Aorta (tissue), 5 donors: Measurements from ENCODE around the gene VAMP2. TPM values are rescaled to one million over a fixed set of nuclear protein-coding genes. Genes with fewer than 3 reads are reported as not detected.

Source experiments
- ATAC-seq: fragments of 200-7000 bp; cut with Tn5 transposase; one replicate; pipeline ENCODE4 v1.9.1; 2022; ENCODE audit warnings: moderate library complexity; ENCODE audit not compliant: low FRiP score
- DNase-seq, 2 donors: peaks; one replicate each; pipeline ENCODE4 v3.0.0-alpha.2; 2020
- H3K27ac ChIP-seq, 2 donors: one replicate each; pipeline ENCODE4 v1.5.1; 2013; ENCODE audit warnings: low read length in 2 of 2, mild to moderate bottlenecking in 2 of 2, moderate library complexity in 2 of 2, control low read depth in 1 of 2, inconsistent platforms in 1 of 2, low read depth in 1 of 2
- H3K27me3 ChIP-seq, 2 donors: one replicate each; pipeline ENCODE4 v1.6.1; 2013; ENCODE audit warnings: control low read depth in 1 of 2, low read length in 1 of 2, mild to moderate bottlenecking in 1 of 2, moderate library complexity in 1 of 2; ENCODE audit not compliant: insufficient read depth in 2 of 2, control insufficient read depth in 1 of 2
- H3K36me3 ChIP-seq, 2 donors: one replicate each; pipeline ENCODE4 v1.6.1; 2013; ENCODE audit warnings: control low read depth in 1 of 2, low read length in 1 of 2, mild to moderate bottlenecking in 1 of 2; ENCODE audit not compliant: insufficient read depth in 2 of 2, control insufficient read depth in 1 of 2
- H3K4me1 ChIP-seq, 2 donors: one replicate each; pipeline ENCODE4 v1.6.1; 2013; ENCODE audit warnings: low read length in 2 of 2, control low read depth in 1 of 2, mild to moderate bottlenecking in 1 of 2, moderate library complexity in 1 of 2; ENCODE audit not compliant: insufficient read depth in 2 of 2, control insufficient read depth in 1 of 2
- H3K4me3 ChIP-seq, 2 donors: one replicate each; pipeline ENCODE4 v1.5.1; 2013; ENCODE audit warnings: low read length in 2 of 2, control low read depth in 1 of 2, mild to moderate bottlenecking in 1 of 2
- H3K9me3 ChIP-seq: one replicate; pipeline ENCODE4 v1.6.1; 2013; ENCODE audit warnings: mild to moderate bottlenecking, low read length; ENCODE audit not compliant: control insufficient read depth
- WGBS, 2 donors: extraction: QIAGEN DNeasy Blood & Tissue Kit; methylation state at CpG; one replicate each; pipeline ENCODE4 v1.1.7; 2013; 5-methylcytosine and 5-hydroxymethylcytosine counted together
- intact Hi-C, 2 donors: fragments of 100-400 bp; cut with DNase I; formaldehyde crosslinking; loops; one replicate each; pipeline versions ENCODE4 v1.14.2 to v1.15.0; 2022
- long read RNA-seq, 2 donors: library from polyadenylated mRNA; unstranded; transcript quantifications; one replicate each; pipeline ENCODE4 v2.0.0, GENCODE V29; 2020 to 2021
- polyA plus RNA-seq, 2 donors: library from polyadenylated mRNA; stranded (reverse); fragments of 200-250 nt; gene quantifications; one replicate each; pipeline ENCODE4 v1.2.3, GENCODE V29; 2013
- total RNA-seq, 2 donors: library from RNA; stranded (reverse); fragmentation: NEBNext Ultra II Directional; extraction: Animal tissue kit (Norgen Biotek cat#: 25700); gene quantifications; one replicate each; pipeline ENCODE4 v1.2.1, GENCODE V29; 2021
- donor health status: healthy with polysubstance abuse.
- donor health status: Bipolar disorder and iron deficiency.
- donor health status: DM: no; HTN: no; CAD: no.
- donor health status: DM: no; HTN: no; CAD: no.
- donor health status: DM: yes; HTN: yes; CAD: no.

Gene VAMP2, protein sequence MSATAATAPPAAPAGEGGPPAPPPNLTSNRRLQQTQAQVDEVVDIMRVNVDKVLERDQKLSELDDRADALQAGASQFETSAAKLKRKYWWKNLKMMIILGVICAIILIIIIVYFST
- 10 to 100 TPM; 73.4 to 80.8 TPM for total RNA-seq
- polyA plus RNA-seq, result 100 to 1,000 TPM in 1 of 2 donors, 10 to 100 TPM in 1; 59.7 to 105 TPM
- long read RNA-seq, donor 1, transcript VAMP2-203 (4 exons, 557 nt), result minor isoform, 15 of 49 reads
- long read RNA-seq, donor 1, transcript VAMP2-201 (5 exons, 2,153 nt), result major isoform, 21 of 49 reads
- long read RNA-seq, donor 1, partial matches to known transcripts, result 8 of 49 reads
- long read RNA-seq, donor 1, other reads (novel, unspliced or antisense), result 2 of 49 reads
- long read RNA-seq, donor 2, transcript VAMP2-201 (5 exons, 2,153 nt), result major isoform, 15 of 28 reads
- long read RNA-seq, donor 2, partial matches to known transcripts, result 4 of 28 reads
- long read RNA-seq, donor 2, other reads (novel, unspliced or antisense), result 6 of 28 reads

DNA sequence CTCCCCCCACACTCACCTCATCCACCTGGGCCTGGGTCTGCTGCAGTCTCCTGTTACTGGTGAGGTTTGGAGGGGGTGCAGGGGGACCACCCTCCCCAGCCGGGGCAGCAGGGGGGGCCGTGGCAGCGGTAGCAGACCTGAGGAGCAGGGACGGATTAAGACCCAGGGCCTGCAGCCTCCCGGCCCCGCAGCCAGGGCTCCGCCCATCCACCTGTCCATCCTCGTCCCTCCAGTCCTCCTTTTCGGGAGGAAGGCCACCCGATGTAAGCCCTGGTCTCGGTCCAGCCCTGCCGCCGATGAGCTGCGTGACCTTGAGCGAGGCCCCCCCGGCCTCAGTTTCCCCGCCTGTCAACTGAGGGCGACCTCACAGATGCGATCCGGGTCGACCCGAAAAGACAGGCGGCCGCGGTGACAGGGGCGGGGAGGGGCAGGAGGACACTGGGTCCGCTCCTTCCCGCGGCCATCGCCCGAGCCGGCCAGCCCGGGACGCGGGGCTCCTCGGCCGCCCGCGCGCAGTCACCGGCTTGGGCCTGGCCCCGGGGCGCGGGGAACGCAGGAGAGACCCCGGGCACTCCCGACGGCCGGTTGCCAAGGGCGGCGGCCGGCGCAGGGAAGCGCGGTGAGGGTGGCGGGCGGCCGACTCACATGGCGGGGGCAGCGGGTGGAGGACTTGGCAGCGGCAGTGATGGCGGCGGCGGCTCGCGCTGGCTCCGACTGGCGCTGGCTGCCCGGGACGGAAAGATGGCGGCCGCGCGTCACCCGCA, at the start of gene VAMP2:
Gene VAMP2, minus strand, starts transcription at position 716 of the 764 bp plus-strand sequence. Its CDS starts 69 bp downstream, at position 647.
- H3K4me1 ChIP-seq, result no peaks in the 10 kb centered on the region
- peak within 1 kb of the TSS; percentile 61 to 89 for H3K27ac ChIP-seq
- intact Hi-C loops, result loop anchor here in 1 of 2 donors (5.0 kb wide), 1 partner anchor 40 kb away; the partner anchor contains the start of gene HES7

DNA sequence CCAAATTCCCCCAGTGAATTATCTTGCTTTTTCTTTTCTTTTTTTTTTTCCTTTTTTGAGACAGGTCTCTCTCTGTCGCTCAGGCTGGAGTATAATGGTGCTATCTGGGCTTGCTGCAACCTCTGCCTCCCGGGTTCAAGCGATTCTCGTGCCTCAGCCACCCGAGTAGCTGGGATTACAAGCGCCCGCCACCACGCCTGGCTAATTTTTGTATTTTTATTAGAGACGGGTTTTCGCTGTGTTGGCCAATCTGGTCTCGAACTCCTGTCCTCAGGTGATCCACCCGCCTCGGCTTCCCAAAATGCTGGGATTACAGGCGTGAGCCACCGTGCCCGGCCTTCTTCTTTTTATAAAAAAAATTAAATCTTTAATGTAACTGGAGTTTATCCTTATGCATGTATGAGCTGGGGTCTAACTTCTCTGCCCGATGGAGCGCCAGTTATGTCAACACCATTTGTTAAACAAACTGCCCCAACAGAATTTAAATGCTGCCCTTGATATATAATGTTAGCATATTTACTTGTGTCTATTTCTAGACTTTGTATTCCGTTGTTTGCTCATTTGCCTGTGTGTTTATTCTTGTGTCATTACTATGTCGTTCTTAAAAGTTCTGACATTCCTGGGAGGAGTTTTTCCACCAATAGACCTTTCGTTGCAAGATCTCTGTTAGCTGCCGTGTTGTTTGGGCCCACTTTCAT, 48.2 kb upstream of the VAMP2 start:
- 10 to 12% methylated on average over 22 of the region's 22 CpGs for WGBS, 2 donors
- intact Hi-C loops, result no loop called here
- H3K27ac ChIP-seq, result no peak overlapping the region

More for the DNA sequence above, at the start of gene VAMP2:
- no peaks in the 10 kb centered on the region for H3K9me3 ChIP-seq
- DNase-seq (peak; percentile 90 to 95), ATAC-seq (peak; percentile 75)
- no peaks in the 10 kb centered on the region for H3K36me3 ChIP-seq
- no peaks in the 10 kb centered on the region for H3K27me3 ChIP-seq
- 0% methylated on average over 52 to 75 of the region's 75 CpGs for WGBS, 2 donors
- peak within 1 kb of the TSS; percentile 66 to 95 for H3K4me3 ChIP-seq

DNA sequence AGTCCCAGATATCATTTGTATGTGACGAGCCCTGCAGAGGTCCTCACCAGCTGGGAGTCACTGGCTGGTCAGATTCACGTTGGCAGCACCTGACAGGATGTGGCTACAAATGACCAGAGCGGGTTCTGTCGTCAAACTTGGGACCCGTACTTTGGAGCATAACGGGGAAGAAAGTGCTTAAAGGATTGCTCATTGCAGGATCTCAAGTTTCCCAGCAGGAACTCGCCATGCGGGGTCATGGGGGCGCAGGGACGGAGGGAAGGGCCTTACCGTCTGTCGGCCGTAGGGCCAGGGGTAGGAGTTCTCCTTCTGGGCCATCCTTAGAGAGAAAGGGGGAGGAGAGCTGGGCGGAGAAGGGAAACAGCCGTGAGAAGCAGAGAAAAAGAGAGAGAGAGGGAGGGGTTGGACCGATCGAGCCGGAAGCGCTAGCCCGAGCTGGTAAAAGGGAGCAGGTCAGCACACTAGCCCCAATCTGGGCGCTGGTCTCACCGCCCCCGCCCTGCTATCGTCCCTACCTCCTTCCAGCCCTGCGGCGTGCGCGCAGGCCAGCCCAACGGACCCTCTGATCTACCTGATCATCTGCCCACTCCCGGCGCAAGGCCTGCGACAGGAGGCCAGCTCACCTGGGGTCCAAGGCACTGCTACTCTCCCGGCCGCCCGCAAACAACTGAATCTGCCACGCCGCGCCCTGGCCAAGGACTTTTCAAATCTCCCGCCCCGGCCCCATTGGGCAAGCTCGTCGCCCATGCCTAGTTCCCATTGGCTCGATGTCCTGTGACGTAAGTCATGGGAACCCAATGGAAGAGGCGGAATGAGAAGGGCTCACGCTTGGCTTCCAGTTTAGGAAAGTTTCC, 47.4 kb upstream of the VAMP2 start, which contains the start of gene AURKB:
Gene AURKB, minus strand, starts transcription at position 669 of the 854 bp plus-strand sequence. Its CDS starts 351 bp downstream, at position 318.
- H3K27me3 ChIP-seq, result no peaks in the 10 kb centered on the region
- no peaks in the 10 kb centered on the region for H3K36me3 ChIP-seq
- no peaks in the 10 kb centered on the region for H3K4me1 ChIP-seq
- intact Hi-C loops, result no loop called here
- 1 to 2% methylated on average over 44 to 46 of the region's 46 CpGs for WGBS, 2 donors
- H3K9me3 ChIP-seq, result no peaks in the 10 kb centered on the region
- peak within 1 kb of the TSS; percentile 3 to 64 for H3K4me3 ChIP-seq
- peak; percentile 98 for ATAC-seq
- H3K27ac ChIP-seq, result no peak within 1 kb of the TSS
- peak; percentile 96 to 97 for DNase-seq

More for the DNA sequence above, 48.2 kb upstream of the VAMP2 start:
- Histone ChIP-seq H3K4me1 (no peaks in the 10 kb centered on the region), H3K36me3 (no peaks in the 10 kb centered on the region), H3K27me3 (no peaks in the 10 kb centered on the region), H3K9me3 (no peaks in the 10 kb centered on the region), H3K4me3 (peak overlapping the region; percentile 3 to 64)
- ATAC-seq, result no peak
- no peak for DNase-seq

DNA sequence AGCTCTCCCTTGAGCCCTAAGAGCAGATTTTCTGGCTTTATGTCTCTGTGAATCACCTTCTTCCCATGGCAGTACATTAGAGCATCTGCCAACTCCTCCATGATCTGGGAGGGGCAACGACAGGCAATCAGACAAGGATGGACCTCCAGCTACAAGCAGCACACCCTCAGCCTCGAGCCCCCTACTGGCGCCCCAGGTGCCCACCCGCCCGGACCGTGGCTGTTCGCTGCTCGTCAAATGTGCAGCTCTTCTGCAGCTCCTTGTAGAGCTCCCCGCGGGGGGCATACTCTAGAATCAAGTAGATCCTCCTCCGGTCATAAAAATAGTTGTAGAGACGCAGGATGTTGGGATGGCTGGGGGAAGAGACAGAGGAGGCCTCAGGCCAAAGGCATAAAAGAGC, 43.8 kb upstream of the VAMP2 start:
- no peak for DNase-seq
- Histone ChIP-seq H3K4me1 (no peaks in the 10 kb centered on the region), H3K27ac (no peak overlapping the region), H3K36me3 (no peaks in the 10 kb centered on the region), H3K4me3 (no peak overlapping the region), H3K9me3 (no peaks in the 10 kb centered on the region), H3K27me3 (no peaks in the 10 kb centered on the region)
- WGBS, 2 donors, result 92 to 96% methylated on average over 12 of the region's 12 CpGs
- no peak for ATAC-seq
- intact Hi-C loops, result no loop called here

DNA sequence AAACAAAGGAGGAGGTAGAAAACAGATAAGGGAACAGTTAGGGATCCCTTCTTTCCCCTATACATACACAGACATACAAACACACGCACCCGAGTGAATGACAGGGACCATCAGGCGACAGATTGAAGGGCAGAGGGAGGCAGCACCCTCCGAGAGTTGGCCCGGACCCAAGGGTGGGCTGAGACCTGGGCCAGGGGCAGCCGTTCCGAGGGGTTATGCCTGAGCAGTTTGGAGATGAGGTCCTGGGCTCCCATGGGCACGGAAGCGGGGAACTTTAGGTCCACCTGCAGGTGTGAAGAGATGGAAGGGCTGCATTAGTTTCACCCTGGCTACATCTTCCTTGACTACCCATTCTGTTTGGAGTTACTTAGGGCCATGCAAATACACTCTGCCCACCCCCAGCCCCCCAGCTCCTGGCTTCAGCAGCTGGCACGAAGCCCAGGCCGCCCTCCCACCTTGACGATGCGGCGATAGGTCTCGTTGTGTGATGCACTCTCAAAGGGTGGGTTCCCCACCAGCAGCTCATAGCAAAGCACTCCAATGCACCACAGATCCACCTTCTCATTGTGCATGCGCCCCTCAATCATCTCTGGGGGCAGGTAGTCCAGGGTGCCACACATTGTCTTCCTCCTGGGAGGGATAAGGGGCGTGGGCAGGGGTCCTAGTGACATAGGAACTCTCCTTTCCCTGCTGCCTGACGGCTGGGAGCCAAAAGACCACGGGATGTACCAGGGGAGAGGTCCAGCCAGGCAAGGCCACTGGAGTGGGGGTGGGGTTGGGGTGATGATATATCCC, 42.2 kb upstream of the VAMP2 start:
- DNase-seq (no peak), ATAC-seq (no peak)
- H3K9me3 ChIP-seq, result no peaks in the 10 kb centered on the region
- H3K36me3 ChIP-seq, result no peaks in the 10 kb centered on the region
- intact Hi-C loops, result no loop called here
- H3K27me3 ChIP-seq, result no peaks in the 10 kb centered on the region
- WGBS, 2 donors, result 85 to 87% methylated on average over 19 of the region's 19 CpGs
- no peak overlapping the region for H3K27ac ChIP-seq
- H3K4me3 ChIP-seq, result no peak overlapping the region
- H3K4me1 ChIP-seq, result no peaks in the 10 kb centered on the region

DNA sequence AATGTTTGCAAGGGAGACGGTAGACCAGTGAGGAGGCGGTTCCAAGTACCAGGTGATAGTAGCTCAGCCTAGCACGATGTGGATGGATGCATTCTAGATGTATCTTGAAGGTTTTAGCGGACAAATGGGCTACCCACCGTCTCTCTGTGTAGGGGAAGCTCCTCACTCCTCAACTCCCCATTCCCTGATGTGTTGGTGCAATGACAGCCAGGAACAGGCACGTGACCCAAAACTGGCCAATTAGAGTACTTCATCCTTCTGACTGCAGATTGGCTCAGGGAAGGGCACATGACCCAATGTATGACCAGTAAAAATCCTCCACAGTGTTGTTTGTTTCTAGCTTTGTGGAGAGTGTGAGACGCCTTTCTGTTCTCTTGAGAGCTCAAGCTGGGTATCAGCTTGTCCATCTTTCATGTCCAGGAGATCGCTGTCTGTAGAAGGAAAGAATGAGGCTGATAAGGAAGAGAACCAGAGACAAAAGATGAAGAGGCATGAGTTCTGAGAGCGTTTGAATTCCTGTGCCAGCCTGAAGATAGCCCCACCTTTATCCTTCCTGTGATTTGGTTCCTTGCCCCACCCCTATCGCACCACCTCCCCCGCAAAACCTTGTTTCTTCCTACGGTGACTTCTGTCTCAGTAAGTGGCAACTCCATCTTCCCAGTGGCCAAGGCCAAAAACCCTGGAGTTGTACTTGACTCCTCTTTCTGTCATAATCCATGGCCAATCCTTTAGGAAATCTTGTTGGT, 29.5 kb upstream of the VAMP2 start:
- ATAC-seq (peak; percentile 67), DNase-seq (peak; percentile 80 to 90)
- Histone ChIP-seq H3K27me3 (no peaks in the 10 kb centered on the region), H3K4me1 (no peaks in the 10 kb centered on the region), H3K27ac (peak overlapping the region; percentile 69 to 86), H3K9me3 (no peaks in the 10 kb centered on the region), H3K36me3 (no peaks in the 10 kb centered on the region), H3K4me3 (peak overlapping the region in 1 of 2 donors; percentile 20)
- 8 to 13% methylated on average over 12 of the region's 12 CpGs for WGBS, 2 donors
- intact Hi-C loops, result no loop called here

DNA sequence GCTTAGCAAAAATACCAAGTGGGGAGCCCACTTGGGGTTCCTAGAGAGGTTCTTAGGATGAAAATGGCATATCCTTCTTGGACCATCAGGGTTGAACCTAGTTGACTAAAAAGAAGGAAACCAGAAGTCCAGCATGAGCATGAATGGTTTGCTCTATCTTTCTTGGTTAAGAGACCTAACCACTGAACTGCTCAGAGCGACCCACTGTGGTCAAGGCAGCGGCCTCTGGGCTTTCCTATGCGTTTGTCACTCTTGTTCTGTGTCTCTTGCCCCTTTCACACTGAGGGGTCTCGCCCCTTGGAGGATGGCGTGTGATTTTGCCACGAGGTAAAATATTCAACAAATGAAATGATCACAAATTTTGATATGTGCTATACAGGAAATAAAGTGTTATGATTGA, 27.8 kb upstream of the VAMP2 start:
- no peaks in the 10 kb centered on the region for H3K4me1 ChIP-seq
- no peaks in the 10 kb centered on the region for H3K27me3 ChIP-seq
- DNase-seq (no peak), ATAC-seq (no peak)
- H3K36me3 ChIP-seq, result no peaks in the 10 kb centered on the region
- no peaks in the 10 kb centered on the region for H3K9me3 ChIP-seq
- intact Hi-C loops, result no loop called here
- peak overlapping the region in 1 of 2 donors; percentile 2 for H3K27ac ChIP-seq
- no peak overlapping the region for H3K4me3 ChIP-seq
- WGBS, 2 donors, result 42 to 44% methylated on average over 6 of the region's 6 CpGs
